ENCODE data around the gene RASIP1.
"Not testable (repeated sequence)": the region's sequence is repeated elsewhere in the genome, so short reads cannot be mapped to it uniquely, and the experiment has no call there.

Gene RASIP1

DNA sequence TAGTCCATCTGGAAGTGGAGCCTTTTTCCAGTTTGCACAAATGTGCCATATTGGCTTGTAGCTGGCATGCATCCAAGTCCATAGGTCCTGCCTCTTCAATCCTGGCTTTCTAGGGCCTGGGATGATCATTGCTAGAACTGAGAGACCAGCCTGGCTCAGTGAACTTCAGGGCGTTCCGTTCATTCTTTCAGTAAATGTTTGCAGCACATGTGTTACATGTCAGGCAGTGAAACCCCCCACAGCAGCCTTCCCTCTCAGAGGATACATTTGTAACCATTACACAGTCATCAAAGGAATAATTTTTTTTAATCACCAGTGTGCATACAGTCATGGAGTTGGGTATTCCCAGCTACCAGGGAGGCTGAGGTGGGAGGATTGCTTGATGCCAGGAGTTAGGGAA, 35.0 kb downstream of the RASIP1 start:
- DNase-seq = no peak

DNA sequence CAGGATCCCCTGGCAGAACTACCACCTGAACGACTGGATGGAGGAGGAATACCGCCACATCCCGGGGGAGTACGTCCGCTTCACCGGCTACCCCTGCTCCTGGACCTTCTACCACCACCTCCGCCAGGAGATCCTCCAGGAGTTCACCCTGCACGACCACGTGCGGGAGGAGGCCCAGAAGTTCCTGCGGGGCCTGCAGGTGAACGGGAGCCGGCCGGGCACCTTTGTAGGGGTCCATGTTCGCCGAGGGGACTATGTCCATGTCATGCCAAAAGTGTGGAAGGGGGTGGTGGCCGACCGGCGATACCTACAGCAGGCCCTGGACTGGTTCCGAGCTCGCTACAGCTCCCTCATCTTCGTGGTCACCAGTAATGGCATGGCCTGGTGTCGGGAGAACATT, 37.1 kb downstream of the RASIP1 start:
- no peak for DNase-seq

DNA sequence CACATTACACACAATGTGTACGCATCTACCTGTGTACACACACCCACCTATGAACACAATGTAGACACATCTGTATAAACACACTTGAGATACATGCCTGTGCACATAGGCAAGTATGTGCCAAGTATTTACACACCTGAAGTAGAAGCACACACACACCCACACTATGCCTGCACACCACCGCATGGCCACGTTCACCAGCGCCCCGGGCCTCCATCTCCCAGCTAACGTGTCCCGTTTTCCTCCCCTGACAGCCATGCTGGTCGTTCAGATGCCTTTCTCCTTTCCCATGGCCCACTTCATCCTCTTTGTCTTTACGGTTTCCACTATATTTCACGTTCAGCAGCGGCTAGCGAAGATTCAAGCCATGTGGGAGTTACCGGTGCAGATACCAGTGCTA, 37.7 kb downstream of the RASIP1 start:
- no peak for DNase-seq

DNA sequence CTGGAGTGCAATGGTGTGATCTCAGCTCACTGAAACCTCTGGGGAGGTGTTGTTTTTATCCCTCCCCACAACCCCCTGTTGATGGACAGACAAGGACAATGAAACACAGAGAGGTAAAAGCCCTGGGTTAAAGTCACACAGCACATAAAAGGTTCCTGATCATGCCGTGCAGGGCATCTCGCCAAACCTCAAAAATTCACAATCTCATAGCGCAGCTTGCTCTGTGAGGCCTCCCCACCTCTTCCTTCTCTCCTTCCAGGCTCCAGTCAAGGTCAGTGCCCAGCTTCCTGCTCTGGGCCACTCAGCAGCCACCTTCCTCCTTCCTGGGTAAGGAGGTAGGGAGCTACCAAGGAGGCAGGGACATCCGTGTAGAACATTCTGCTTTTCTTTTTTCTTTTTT, 42.4 kb downstream of the RASIP1 start:
- no peak for DNase-seq

DNA sequence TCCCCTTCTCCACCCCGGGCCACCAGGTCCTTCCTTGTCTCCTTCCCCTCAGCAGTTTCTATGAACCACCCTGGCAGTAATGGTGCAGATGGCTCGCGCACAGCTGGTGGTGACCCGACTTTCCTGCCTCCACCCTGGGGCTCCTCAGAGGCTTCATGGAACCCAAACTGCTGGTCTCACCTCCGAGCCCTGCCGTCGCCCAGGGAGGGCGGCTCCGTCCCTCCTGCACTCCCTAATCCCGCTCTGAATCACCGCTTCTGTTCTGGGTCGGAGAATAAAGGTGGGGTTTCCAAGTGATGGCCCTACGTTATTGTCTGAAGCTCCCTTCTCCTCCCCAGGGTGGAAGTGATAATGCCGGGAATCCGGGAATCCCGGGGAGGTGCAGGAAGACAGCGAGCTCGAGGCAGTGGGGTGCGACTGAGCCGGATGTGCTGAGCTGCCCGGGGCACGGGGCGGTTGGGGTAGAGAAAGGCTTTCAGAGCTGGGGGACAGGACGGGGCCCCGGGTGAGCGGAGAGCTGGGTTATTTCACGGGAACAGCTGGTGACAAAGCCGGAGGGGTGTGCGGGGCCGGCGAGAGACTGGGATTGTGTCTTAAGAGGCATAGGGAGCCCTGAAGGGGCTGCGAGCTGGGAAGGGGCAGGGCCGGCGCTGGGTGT, 43.9 kb downstream of the RASIP1 start:
- no peak for DNase-seq

DNA sequence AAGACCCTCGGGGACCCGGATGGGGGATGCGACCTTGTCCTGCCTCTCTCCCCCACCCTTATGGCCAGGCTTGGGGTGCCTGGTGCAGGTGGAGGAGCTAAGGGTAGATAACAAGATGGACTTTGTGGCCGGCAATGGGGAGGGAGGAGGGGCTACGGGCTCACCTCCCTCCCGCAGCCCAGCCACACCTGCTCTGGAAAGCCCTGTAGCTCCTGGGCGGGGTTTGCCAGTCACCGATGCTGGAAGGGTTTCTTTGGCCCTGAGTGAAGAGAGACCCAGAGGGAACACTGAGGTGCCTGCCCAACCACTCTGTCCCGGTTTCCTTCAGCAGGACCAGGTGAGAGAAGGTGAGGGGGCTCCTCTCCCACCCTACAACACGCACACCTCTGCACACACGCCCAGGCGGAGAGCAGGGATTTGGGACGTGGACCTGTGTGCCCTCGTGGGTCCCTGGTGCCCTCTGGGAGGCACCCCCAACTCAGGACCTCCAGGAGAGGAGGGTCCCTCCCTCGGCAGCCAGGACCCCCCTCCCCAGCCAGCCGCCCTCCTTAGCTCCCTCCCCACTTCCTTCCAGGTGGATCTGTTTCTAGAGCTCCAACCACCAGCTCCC, 44.6 kb downstream of the RASIP1 start, which contains the start of gene FUT2:
TSS of gene FUT2 (plus strand) at position 229 of the 610 bp plus-strand sequence. CDS start 6,986 bp downstream, outside the sequence.
- DNase-seq = peak; percentile 62

DNA sequence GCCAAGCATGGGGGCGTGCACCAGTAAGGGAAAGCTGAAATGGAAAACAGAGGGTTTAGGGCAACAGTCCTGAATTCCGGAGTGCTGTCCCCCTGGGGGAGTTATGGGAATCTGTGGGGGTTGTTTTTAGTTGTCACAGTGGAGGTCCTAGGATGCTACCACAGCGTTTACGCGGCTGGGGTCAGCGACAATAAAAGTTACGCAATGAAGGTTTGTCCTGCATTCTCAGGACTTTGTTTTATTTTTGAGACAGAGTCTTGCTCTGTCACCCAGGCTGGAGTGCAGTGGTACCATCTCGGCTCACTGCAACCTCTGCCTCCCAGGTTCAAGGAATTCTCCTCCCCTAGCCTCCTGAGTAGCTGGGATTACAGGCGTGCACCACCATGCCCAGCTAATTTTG, 46.8 kb downstream of the RASIP1 start:
- DNase-seq = not testable (repeated sequence)

DNA sequence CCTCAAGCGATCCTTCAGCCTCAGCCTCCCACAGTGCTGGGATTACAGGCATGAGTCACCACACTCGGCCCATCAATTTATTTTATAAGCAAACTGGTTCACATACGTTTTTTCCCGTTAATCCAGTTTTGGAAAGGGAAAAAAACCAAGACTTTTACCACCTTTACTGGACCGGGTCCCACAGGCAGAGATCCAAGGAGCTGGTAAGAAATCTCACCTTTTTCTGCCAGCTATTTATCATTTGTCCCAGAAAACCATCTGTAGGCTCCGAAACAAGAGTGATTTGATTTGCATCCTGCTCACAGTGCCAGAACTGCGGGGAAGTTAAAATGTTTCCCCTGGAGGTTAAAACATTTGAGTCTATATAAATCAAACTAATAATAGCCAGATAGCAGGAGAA, 51.0 kb downstream of the RASIP1 start:
- no peak for DNase-seq

DNA sequence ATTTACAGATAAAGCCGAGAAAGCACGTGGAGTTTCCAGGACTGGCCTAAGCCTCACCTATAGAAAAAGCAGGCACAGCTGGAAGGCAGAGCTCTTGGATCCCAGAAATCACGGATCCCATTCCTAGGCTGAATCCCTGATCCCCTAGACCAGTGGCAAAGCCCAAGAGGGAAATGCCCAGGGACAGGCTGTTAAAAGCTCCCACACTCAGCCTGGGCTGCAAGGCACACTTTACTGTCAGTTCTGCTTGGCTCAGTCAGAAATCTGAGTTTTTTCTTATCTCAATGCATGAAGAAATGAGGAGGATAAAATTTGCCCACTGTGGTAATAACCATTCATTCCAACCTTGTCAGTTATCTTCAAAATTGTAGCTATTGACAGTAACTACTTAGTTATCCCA, 52.6 kb downstream of the RASIP1 start:
- DNase-seq = no peak

DNA sequence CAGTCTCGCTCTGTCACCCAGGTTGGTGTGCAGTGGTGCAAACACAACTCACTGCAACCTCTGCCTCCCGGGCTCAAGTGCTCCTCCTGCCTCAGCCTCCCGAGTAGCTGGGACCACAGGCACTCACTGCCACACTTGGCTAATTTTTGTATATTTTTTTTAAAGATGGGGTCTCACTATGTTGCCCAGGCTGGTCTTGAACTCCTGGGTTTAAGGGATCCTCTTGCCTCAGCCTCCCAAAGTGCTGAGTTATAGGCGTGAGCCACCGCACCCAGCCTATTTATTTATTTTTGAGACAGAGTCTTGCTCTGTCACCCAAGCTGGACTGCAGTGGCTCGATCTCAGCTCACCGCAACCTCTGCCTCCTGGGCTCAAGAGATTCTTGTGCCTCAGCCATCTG, 53.8 kb downstream of the RASIP1 start:
- not testable (repeated sequence) for DNase-seq

DNA sequence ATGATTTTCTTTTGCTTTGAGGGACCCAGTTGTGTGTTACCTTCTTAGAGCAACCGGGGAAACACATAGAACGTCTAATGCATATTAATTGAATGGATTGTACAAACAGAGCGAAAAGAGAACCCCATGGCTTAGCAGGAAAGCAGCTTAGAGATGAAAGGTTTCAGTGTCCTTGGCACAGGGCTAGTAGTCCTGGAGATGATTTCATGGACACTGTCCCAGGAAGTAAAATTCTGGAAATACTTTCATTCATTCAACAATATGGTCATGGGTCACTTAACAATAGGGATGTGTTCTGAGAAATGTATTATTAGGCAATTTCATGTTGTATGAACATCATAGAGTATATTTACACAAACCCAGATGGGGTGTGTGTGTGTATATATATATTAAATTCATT, 54.3 kb downstream of the RASIP1 start:
- no peak for DNase-seq

DNA sequence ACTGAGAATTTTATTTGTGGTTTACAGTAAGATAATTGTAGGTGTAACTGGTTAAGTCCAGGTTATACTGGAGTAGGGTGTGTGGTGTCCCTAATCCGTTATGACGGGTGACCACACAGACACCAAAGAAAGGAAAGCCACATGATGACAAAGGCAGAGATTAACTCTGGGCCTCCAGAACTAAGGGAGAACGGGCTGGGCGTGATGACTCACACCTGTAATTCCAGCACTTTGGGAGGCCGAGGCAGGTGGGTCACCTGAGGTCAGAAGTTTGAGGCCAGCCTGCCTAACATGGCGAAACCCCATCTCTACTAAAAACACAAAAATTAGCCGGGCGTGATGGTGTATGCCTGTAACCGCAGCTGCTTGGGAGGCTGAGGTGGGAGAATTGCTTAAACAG, 54.8 kb downstream of the RASIP1 start:
- no peak for DNase-seq

DNA sequence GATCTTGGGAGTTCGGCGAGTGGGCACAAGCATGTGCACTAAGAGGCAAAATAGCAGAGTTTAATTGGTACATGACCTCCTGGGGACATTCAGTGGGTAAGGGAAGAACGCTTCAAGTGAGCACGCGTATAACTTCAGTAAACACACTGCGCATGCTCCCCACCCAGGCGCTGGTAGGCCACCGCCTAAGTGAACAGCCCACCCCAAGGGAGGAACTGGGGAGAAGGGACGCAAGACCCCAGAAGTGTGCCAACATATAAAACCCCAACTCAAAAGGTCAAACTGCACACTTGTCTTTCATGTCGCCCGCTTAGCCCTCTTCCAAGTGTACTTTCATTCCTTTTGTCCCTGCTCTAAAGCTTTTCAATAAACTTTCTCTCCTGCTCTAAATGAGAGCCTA, 57.1 kb downstream of the RASIP1 start:
- peak; percentile 59 for DNase-seq

DNA sequence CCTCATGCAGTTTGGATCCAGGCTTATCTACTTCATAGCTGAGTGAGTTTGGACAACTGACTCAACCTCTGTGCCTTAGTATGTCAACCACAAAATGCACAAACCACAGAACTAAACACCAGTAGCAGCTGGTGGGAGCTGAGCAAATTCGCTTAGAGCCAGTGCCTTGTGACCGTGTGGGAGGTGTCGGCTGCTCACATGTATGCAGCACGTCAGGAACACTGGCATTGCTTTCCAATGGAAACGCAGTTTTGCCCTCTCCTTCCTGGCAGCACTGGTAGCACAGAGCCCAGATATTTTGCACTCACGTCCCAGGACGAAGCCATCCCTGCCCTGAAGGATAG, 59.3 kb downstream of the RASIP1 start:
- DNase-seq = no peak

DNA sequence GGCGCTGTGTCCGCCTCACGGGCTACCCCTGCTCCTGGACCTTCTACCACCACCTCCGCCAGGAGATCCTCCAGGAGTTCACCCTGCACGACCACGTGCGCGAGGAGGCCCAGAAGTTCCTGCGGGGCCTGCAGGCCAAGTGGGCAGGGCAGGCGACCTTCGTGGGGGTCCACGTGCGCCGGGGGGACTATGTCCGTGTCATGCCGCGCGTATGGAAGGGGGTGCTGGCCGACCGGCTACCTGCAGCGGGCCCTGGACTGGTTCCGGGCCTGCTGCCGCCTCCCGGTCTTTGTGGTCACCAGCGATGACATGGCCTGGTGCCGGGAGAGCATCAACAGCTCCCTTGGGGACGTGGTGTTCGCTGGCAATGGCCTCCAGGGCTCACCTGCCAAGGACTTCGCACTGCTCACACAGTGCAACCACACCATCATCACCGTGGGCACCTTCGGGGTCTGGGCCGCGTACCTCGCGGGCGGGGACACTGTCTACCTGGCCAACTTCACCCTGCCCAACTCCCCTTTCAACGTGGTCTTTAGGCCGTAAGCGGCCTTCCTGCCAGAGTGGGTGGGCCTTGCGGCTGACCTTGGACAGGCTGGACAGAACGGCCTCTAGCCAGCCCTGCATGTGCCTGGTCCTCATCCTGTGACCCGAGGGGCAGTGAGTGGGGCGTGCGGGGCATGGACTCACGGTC, 59.8 kb downstream of the RASIP1 start:
- no peak for DNase-seq

DNA sequence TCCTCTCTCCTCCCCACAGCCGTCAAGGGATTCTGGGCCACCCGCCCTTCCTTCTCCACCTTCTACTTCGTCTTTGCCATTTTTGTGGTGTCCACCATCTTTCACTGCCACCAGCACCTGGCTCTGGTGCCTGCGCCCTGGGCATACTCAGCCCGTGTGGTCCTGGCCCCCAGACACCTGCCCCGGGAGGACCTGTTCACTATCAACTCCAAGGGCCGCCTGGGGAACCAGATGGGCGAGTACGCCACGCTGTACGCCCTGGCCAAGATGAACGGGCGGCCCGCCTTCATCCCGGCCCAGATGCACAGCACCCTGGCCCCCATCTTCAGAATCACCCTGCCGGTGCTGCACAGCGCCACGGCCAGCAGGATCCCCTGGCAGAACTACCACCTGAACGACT, 60.4 kb downstream of the RASIP1 start:
- not testable (repeated sequence) for DNase-seq

DNA sequence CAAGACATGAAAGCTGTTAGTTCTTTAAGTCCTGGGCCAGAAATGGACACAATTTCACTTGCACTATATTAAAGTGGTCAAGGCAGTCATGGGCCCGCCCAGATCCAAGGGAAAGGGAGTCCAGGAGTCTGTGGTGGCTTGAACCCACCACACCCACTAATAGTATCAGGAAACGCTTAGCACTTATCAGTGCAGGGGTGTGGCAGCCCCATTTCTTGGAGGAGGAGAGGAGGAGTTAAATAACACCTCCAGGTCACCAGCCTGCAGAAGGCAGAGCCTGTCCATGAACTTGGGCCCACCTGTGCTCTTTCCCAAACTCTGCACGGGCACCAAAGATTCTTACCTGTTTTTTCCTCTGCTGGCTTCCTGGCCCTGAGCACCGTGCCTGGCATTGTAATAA, 62.2 kb downstream of the RASIP1 start:
- no peak for DNase-seq

DNA sequence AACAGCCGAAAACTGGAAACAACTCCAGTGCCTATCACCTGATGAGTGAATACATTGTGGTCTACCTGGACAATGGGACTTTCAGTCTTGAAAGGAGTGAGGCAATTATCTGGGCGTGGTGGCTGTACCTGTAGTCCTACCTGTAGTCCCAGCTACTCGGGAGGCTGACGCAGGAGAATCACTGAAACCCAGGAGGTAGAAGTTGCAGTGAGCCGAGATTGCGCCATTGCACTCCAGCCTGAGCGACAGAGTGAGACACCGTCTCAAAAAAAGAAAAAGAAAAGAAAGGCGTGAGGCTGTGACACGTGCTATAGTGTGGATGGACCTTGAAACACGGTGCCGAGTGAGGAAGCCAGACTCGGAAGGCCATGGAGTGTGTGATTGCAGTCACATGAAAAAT, 63.5 kb downstream of the RASIP1 start:
- no peak for DNase-seq

DNA sequence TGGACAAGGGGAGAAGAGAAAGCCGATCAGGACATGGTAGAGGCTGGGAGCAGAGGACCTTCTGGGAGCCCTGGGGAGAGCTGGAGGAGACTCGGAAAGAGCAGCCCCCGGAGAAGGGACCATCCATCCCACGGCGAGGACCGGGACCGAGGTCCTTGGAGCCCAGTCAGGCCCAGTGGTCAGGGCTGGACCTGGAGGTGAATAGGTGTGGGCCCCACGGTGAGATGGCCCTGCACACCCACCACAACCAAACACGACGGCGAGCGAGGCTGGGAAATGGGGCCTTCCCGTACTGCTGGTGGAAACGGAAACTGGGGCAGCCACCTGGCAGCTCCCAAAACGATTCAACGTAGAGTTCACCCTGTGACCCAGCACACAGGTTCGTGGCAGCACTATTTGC, 63.9 kb downstream of the RASIP1 start:
- no peak for DNase-seq

DNA sequence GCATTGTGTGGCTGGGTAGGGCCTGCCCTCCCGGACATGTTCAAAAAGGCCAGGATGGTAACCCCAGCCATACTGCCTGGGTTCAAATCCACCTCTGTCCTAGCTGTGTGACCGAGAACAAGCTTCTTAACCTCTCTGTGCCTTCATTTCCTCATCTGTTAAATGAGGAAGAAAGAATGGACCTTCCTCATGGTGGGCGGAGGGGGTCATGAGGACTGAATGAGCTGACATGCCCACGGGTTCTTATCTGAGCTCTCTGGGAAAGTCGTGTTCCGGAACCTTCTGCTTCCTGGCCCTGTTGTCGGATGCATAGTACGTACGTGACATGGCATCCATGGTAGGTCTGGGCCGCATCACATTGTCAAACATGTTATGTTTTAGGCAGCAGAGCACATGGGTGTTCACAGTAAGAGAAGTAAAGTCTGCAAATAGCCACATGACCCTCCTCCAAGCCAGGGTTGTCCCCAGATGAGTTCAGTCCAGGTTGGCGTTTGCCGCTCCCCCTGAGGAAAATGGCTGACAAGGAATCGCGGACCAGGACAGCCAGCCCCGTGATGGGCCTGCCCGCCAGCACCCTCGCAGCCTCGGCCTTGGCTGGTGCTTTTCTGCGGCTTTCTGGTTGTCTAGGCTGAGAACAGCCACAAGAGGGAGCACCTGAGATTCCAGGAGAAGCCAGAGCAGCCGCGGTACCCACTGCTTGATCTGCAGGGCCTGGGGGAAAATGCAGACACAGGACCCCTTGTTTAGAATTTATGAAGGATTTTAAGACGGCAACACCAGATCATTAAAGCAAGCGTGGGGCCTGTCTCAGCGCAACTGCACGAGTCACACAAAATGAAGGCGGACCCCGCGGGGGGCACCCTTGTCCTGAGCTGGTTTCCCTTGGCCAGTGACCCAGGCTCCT, 65.2 kb downstream of the RASIP1 start:
- DNase-seq = peak; percentile 63

DNA sequence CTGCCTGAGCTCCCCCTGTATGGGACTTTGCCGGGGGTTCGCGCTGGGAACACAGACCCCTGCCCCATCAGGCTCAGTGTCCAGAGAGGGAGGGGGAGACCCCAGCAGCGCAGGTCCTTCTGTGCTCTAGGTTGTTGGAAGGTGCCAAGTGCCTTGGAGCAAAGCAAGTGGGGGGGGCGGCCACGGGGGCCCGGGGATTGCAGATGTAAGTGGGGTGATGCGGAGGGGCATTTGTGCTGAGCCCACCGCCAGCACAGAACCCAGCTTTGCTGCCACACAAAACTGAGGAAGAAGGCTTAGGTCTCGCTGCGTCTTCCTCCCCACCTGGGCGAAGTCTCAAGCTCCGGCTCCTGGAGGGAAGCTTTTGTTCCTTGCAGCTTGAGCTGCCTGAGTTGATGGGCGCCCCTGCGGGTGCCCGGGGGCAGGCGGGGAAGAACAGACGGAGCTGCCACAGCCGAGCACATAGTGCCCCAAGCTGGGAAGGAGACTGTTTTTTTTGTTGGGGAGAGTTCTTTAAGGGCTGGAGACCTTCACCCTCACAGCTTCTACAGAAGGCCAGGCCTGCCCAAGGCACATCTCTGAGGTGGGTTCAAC, 66.1 kb downstream of the RASIP1 start:
- no peak for DNase-seq

DNA sequence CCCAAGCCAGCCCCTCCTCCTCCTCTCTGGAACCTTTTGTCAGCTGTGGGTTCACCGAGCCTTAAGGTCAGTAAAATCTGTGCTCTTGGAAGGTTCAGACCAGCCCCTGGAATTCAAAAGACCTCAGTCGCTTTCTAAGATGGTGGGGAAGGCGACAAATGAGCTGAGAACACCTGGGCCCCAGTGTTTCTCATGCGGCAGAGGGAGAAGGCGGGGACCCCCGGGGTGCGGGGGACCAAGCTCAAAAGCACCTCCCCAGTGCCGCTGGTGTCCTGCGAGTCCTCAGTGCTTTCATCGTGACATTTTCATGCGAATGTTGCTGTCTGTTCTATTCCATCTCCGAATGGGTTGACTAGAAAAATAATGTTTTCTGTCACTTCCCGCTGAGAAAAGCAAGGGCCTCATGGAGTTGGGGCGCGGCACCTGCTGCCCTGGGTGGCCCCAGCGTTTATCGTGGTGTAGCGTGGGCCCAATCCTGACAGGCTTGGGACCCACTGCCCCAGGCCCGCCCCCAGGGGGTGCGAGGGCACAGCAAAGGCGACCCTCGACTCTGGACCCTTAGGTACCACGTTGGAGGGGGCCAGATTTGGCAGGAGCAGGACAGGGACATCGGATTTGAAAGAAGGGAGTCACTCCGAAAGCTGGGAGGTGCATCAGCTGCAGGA, 66.8 kb downstream of the RASIP1 start:
- DNase-seq = no peak

All from DMS153 (cell line).